IMR-90 (cell line): Measurements from ENCODE around the gene GAPDH.

Experiments
- FOS ChIP-seq: fragments of 150-350 bp; IDR thresholded peaks from 2 replicates; pipeline ENCODE4 v1.6.1; 2016; ENCODE audit warnings: low read depth, low read length
- MAFK ChIP-seq: IDR thresholded peaks from 2 replicates; pipeline ENCODE4 v1.6.1; 2012; ENCODE audit warnings: low read depth, low read length, improper control_type of control experiment
- MXI1 ChIP-seq: IDR thresholded peaks from 2 replicates; pipeline ENCODE4 v1.6.1; 2012; ENCODE audit warnings: low read depth, mild to moderate bottlenecking, low read length, moderate library complexity, borderline replicate concordance
- NFE2L2 ChIP-seq: fragments of 150-350 bp; IDR thresholded peaks from 2 replicates; pipeline ENCODE4 v1.6.1; 2016; ENCODE audit warnings: low read depth, mild to moderate bottlenecking, low read length
- POLR2A ChIP-seq: IDR thresholded peaks from 2 replicates; pipeline ENCODE4 v1.6.1; 2012; ENCODE audit warnings: mild to moderate bottlenecking, low read depth, low read length
- RAD21 ChIP-seq: IDR thresholded peaks from 2 replicates; pipeline ENCODE4 v1.6.1; 2012; ENCODE audit warnings: low read length, improper control_type of control experiment
- USF2 ChIP-seq: fragments of 150-350 bp; IDR thresholded peaks from 2 replicates; pipeline ENCODE4 v1.6.1; 2017; ENCODE audit warnings: mild to moderate bottlenecking, antibody characterized with exemption, low read length, low read depth
- TF ChIP-seq, protein P1 (sequence below): conservative IDR thresholded peaks from 2 replicates; pipeline ENCODE4 v1.5.1; 2012; ENCODE audit warnings: mild to moderate bottlenecking, low read depth, low read length, improper control_type of control experiment

GRCh38 chr12:6526766-6527525 is 7.4 kb upstream of the GAPDH start:
- TF ChIP-seq, protein P1, sequence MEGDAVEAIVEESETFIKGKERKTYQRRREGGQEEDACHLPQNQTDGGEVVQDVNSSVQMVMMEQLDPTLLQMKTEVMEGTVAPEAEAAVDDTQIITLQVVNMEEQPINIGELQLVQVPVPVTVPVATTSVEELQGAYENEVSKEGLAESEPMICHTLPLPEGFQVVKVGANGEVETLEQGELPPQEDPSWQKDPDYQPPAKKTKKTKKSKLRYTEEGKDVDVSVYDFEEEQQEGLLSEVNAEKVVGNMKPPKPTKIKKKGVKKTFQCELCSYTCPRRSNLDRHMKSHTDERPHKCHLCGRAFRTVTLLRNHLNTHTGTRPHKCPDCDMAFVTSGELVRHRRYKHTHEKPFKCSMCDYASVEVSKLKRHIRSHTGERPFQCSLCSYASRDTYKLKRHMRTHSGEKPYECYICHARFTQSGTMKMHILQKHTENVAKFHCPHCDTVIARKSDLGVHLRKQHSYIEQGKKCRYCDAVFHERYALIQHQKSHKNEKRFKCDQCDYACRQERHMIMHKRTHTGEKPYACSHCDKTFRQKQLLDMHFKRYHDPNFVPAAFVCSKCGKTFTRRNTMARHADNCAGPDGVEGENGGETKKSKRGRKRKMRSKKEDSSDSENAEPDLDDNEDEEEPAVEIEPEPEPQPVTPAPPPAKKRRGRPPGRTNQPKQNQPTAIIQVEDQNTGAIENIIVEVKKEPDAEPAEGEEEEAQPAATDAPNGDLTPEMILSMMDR: no peak
- TF ChIP-seq POLR2A: no peak
- TF ChIP-seq USF2: no peak
- TF ChIP-seq FOS: no peak
- no peak for TF ChIP-seq MXI1
- TF ChIP-seq MAFK: no peak
- TF ChIP-seq NFE2L2: no peak
- TF ChIP-seq RAD21: no peak
